Measurements from ENCODE around the gene CXorf38.

- TF ChIP-seq CTCF (IDR thresholded peaks at IDR 0.05) (no peak), POLR2A (IDR thresholded peaks at IDR 0.05) (no peak)
These were observed 34.9 kb downstream of the CXorf38 start for GRCh38 chrX:40612511-40612910.
